ENCODE measurements around the gene AP3D1.

The AP3D1 gene

GRCh38 chr19:2070436-2070827 lies 80.9 kb downstream of the AP3D1 start:
- in situ Hi-C loops (cut with MboI; ENCODE audit: low sequenced_read_pairs, unreplicated experiment): no loop called here
- no peak for TF ChIP-seq CTCF (IDR thresholded peaks at IDR 0.05; ENCODE audit: borderline replicate concordance, control extremely low read depth, extremely low read depth, insufficient read depth, missing control alignments)
- no peak for DNase-seq (ENCODE audit: low spot score)

- no peak for DNase-seq (ENCODE audit: low spot score)
- in situ Hi-C loops (cut with MboI; ENCODE audit: low sequenced_read_pairs, unreplicated experiment): no loop called here
Observed at GRCh38 chr19:2064788-2065524, 86.4 kb downstream of the AP3D1 start.

GRCh38 chr19:2064395-2064787 lies 87.0 kb downstream of the AP3D1 start:
- in situ Hi-C loops (cut with MboI; ENCODE audit: low sequenced_read_pairs, unreplicated experiment): no loop called here
- TF ChIP-seq CTCF (IDR thresholded peaks at IDR 0.05; ENCODE audit: borderline replicate concordance, control extremely low read depth, extremely low read depth, insufficient read depth, missing control alignments): no peak
- no peak for DNase-seq (ENCODE audit: low spot score)

More at GRCh38 chr19:2064788-2065524, 86.4 kb downstream of the AP3D1 start:
- TF ChIP-seq CTCF (IDR thresholded peaks at IDR 0.05; ENCODE audit: borderline replicate concordance, control extremely low read depth, extremely low read depth, insufficient read depth, missing control alignments): no peak

GRCh38 chr19:2063824-2064223 lies 87.5 kb downstream of the AP3D1 start:
- in situ Hi-C loops (cut with MboI; ENCODE audit: low sequenced_read_pairs, unreplicated experiment): no loop called here
- no peak for DNase-seq (ENCODE audit: low spot score)
- no peak for TF ChIP-seq CTCF (IDR thresholded peaks at IDR 0.05; ENCODE audit: borderline replicate concordance, control extremely low read depth, extremely low read depth, insufficient read depth, missing control alignments)

GRCh38 chr19:2062770-2063169 lies 88.6 kb downstream of the AP3D1 start:
- no peak for DNase-seq (ENCODE audit: low spot score)
- no peak for TF ChIP-seq CTCF (IDR thresholded peaks at IDR 0.05; ENCODE audit: borderline replicate concordance, control extremely low read depth, extremely low read depth, insufficient read depth, missing control alignments)
- in situ Hi-C loops (cut with MboI; ENCODE audit: low sequenced_read_pairs, unreplicated experiment): no loop called here

- TF ChIP-seq CTCF (IDR thresholded peaks at IDR 0.05; ENCODE audit: borderline replicate concordance, control extremely low read depth, extremely low read depth, insufficient read depth, missing control alignments): no peak
- in situ Hi-C loops (cut with MboI; ENCODE audit: low sequenced_read_pairs, unreplicated experiment): no loop called here
- no peak for DNase-seq (ENCODE audit: low spot score)
Observed at GRCh38 chr19:2062389-2062729, 89.0 kb downstream of the AP3D1 start.

Measured in GM13976 (cell line).